KMS-11 (cell line): Measurements from ENCODE around the gene YPEL3.
A peak's percentile ranks its signal among the peaks of the same experiment; 100 is the strongest.

Experiments
- H2AFZ ChIP-seq: fragments of 200-600 bp; sonication (generic); 2 replicates; pipeline ENCODE4 v1.6.1; 2016; ENCODE audit warnings: antibody characterized with exemption, mixed run types, low read depth
- H3K27ac ChIP-seq: fragments of 200-600 bp; sonication (generic); 2 replicates; pipeline ENCODE4 v1.6.1; 2016; ENCODE audit warnings: mild to moderate bottlenecking, mixed run types
- H3K27me3 ChIP-seq: fragments of 200-600 bp; sonication (generic); 2 replicates; pipeline ENCODE4 v1.6.1; 2017; ENCODE audit warnings: mild to moderate bottlenecking, low read depth, mixed run types, moderate library complexity; ENCODE audit not compliant: insufficient read depth
- H3K36me3 ChIP-seq: fragments of 200-600 bp; sonication (generic); 2 replicates; pipeline ENCODE4 v1.6.1; 2017; ENCODE audit warnings: mild to moderate bottlenecking, mixed run types; ENCODE audit not compliant: insufficient read depth
- H3K4me1 ChIP-seq: fragments of 200-600 bp; sonication (generic); 2 replicates; pipeline ENCODE4 v1.6.1; 2016; ENCODE audit warnings: mild to moderate bottlenecking, low read depth, mixed run types; ENCODE audit not compliant: poor library complexity, severe bottlenecking
- H3K4me2 ChIP-seq: fragments of 200-600 bp; sonication (generic); 2 replicates; pipeline ENCODE4 v1.7.0; 2016; ENCODE audit warnings: mild to moderate bottlenecking, mixed run types
- H3K4me3 ChIP-seq: fragments of 200-600 bp; sonication (generic); IDR thresholded peaks from 2 replicates; pipeline ENCODE4 v1.6.1; 2017; ENCODE audit warnings: low read depth, low read length, mixed read lengths; ENCODE audit not compliant: insufficient read depth
- H3K79me2 ChIP-seq: fragments of 200-600 bp; sonication (generic); 2 replicates; pipeline ENCODE4 v1.6.1; 2016; ENCODE audit warnings: low read depth, mixed run types; ENCODE audit not compliant: insufficient read depth
- H3K9ac ChIP-seq: fragments of 200-600 bp; sonication (generic); 2 replicates; pipeline ENCODE4 v1.6.1; 2016; ENCODE audit warnings: mild to moderate bottlenecking, mixed run types
- H4K20me1 ChIP-seq: fragments of 200-600 bp; sonication (generic); 2 replicates; pipeline ENCODE4 v1.6.1; 2016; ENCODE audit warnings: mild to moderate bottlenecking, mixed run types; ENCODE audit not compliant: insufficient read depth
- TF ChIP-seq, protein P1 (sequence below): fragments of 200-600 bp; sonication (generic); conservative IDR thresholded peaks from 2 replicates; pipeline ENCODE4 v1.6.1; 2017; ENCODE audit warnings: low read depth, mild to moderate bottlenecking, antibody characterized with exemption, low read length, moderate library complexity, mixed read lengths

YPEL3 gene

DNA sequence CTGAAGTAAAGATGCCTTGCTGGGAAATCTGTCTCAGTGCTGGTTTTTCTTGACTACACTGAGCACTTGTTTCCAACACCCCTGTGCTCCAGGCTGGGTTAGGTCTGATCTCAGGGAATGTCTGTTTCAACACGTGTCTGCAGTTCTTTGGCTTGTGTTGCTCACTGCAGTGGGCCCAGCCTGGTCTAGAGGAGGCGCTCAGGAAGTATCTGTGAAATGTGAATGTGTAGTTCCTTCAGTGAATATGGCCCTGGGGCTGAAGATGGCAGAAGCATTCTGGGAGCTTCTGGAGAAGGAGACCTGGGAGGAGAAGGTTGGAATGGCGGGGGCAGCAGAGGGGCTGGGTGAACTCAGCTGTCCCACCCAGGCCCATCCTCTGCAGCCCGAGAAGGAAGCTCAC is 8.1 kb upstream of the YPEL3 start:
- no peaks in the 10 kb centered on the region for H3K4me1 ChIP-seq
- H3K27me3 ChIP-seq = no peaks in the 10 kb centered on the region
- H3K79me2 ChIP-seq = no peaks in the 10 kb centered on the region
- H4K20me1 ChIP-seq = no peaks in the 10 kb centered on the region
- H2AFZ ChIP-seq = no peak overlapping the region
- TF ChIP-seq, protein P1, sequence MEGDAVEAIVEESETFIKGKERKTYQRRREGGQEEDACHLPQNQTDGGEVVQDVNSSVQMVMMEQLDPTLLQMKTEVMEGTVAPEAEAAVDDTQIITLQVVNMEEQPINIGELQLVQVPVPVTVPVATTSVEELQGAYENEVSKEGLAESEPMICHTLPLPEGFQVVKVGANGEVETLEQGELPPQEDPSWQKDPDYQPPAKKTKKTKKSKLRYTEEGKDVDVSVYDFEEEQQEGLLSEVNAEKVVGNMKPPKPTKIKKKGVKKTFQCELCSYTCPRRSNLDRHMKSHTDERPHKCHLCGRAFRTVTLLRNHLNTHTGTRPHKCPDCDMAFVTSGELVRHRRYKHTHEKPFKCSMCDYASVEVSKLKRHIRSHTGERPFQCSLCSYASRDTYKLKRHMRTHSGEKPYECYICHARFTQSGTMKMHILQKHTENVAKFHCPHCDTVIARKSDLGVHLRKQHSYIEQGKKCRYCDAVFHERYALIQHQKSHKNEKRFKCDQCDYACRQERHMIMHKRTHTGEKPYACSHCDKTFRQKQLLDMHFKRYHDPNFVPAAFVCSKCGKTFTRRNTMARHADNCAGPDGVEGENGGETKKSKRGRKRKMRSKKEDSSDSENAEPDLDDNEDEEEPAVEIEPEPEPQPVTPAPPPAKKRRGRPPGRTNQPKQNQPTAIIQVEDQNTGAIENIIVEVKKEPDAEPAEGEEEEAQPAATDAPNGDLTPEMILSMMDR = no peak
- H3K27ac ChIP-seq = no peak overlapping the region
- no peaks in the 10 kb centered on the region for H3K36me3 ChIP-seq
- no peak overlapping the region for H3K4me2 ChIP-seq
- no peak overlapping the region for H3K4me3 ChIP-seq
- H3K9ac ChIP-seq = no peak overlapping the region

DNA sequence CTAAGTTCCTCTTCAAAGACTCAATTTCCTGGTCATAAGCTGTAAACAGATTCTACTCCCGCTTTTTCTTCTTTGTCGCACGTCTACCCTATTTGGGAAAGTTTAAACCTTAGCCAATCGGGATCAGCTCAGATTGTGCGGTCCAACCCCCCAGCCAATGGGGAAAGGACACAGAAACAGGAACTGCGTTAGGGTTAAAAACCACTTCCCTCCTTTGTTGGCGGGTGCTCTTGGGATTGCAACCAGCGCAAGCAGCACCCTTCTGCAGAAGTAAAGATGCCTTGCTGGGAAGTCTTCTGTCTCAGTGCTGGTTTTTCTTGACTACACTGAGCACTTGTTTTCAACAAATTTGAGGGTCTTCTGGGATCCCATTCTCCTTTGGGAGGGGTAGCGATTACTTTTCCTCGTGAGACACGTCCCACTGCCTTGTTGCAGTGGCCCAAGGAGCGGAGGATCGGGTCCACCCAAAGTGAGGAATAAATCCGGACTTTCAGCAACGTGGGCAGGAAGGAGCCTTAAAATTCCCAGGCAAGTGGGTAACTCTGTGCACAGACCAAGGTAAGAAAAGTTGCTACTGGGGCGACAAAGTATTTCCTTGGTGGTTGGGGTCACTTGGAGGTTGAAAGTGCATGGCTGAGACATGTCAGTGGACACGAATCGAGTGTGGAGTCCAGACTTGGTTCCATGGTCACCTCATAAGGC is 1.0 kb upstream of the YPEL3 start:
- no peak overlapping the region for H3K4me3 ChIP-seq
- H3K27ac ChIP-seq = peak overlapping the region; percentile 37; the same call in 1 of the 2 replicates
- no peaks in the 10 kb centered on the region for H4K20me1 ChIP-seq
- H3K79me2 ChIP-seq = no peaks in the 10 kb centered on the region; the same call in 1 of the 2 replicates
- TF ChIP-seq, protein P1 = no peak
- no peak overlapping the region for H3K4me2 ChIP-seq
- H2AFZ ChIP-seq = peak overlapping the region; percentile 98
- H3K27me3 ChIP-seq = no peaks in the 10 kb centered on the region
- H3K36me3 ChIP-seq = no peaks in the 10 kb centered on the region
- H3K4me1 ChIP-seq = peaks cover 30% of the 10 kb centered on the region
- H3K9ac ChIP-seq = no peak overlapping the region

DNA sequence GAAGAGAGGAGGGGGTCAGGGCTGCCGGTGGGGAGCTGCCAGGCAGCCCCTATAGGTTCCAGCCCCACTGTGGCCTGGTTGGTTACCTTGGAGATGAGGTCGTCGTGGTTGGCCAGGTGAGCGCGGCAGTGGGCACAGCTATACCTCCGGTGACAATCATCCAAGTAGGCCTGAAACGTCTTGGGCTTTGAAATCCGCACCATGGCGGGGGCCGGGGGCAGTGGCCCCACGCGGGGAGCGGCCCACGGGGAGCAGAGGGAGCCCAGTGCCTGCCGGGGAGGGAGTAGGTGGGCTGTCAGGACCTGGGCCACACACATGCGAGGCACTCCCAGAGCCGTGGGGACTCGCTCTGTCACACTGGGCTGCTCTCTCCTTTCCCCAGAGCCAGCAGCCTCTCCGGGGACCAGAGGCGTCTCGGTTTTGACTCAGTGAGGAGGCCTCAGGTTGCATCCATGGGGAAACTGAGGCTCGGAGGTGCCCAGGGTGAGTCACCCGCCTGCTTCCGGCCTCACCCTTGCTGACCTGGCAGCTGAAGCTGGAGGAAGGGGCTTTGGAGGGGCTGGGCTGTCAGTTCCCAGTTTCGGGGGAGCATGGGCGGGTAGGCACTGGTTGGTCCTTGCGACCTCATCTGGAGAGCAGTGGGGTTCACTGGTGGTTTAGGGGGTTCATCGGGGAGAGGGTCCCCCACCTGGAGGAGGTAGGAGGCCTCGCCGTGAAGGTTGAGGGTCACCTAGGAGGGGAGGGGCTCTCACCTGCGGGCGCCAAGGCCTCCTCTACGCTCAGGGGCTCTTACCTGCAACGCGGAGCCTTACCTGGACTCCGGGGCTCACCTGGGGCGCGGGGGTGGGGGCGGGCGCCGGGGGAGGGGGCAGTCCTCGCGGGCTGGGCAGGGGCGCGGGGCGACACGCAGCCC is 591 bp downstream of the YPEL3 start:
- TF ChIP-seq, protein P1 = no peak
- Histone ChIP-seq H3K27me3 (no peaks in the 10 kb centered on the region), H3K4me3 (no peak overlapping the region), H3K79me2 (no peaks in the 10 kb centered on the region; the same call in 1 of the 2 replicates), H3K4me2 (peak overlapping the region; percentile 94), H3K4me1 (peaks cover 35% of the 10 kb centered on the region), H3K36me3 (no peaks in the 10 kb centered on the region), H3K27ac (no peak overlapping the region), H2AFZ (no peak overlapping the region), H3K9ac (peak overlapping the region; percentile 15; the same call in 1 of the 2 replicates), H4K20me1 (no peaks in the 10 kb centered on the region)

GRCh38 chr16:30094541-30095165 is 1.4 kb downstream of the YPEL3 start:
- Histone ChIP-seq H2AFZ (no peak overlapping the region), H3K27me3 (no peaks in the 10 kb centered on the region), H3K4me3 (no peak overlapping the region), H3K4me1 (peaks cover 35% of the 10 kb centered on the region), H3K4me2 (peak overlapping the region; percentile 94; the same call in 1 of the 2 replicates), H3K36me3 (no peaks in the 10 kb centered on the region), H3K27ac (no peak overlapping the region), H4K20me1 (no peaks in the 10 kb centered on the region), H3K9ac (no peak overlapping the region), H3K79me2 (no peaks in the 10 kb centered on the region; the same call in 1 of the 2 replicates)
- TF ChIP-seq, protein P1 = no peak
